Measurements from ENCODE around the gene LRP6.

GRCh38 chr12:12133259-12133658, 133.6 kb downstream of the LRP6 start:
- TF ChIP-seq POLR2A (IDR thresholded peaks at IDR 0.05; ENCODE audit: low read depth, low read length) (no peak), RAD21 (IDR thresholded peaks at IDR 0.05; ENCODE audit: insufficient read depth, low read depth, low read length) (no peak), CTCF (IDR thresholded peaks at IDR 0.05 in 2 of 3, conservative IDR thresholded peaks at IDR 0.05 in 1 of 3; ENCODE audit: control insufficient read depth in 2 of 3, extremely low read depth in 1 of 3, insufficient read depth in 1 of 3, low read depth in 3 of 3, low read length in 3 of 3) (no peak), EZH2 (IDR thresholded peaks at IDR 0.05; ENCODE audit: borderline replicate concordance, control insufficient read depth, low read depth, low read length) (no peak)

Data from GM12878 (cell line).